HG03520 (cell line): Measurements from ENCODE around the gene EXD3.
"Not testable (repeated sequence)": the region's sequence is repeated elsewhere in the genome, so short reads cannot be mapped to it uniquely, and the experiment has no call there.

Source experiments
- ATAC-seq: cut with Tn5 transposase; IDR thresholded peaks from one replicate; pipeline ENCODE4 v1.9.1; 2021; ENCODE audit warnings: mild to moderate bottlenecking, moderate library complexity; ENCODE audit not compliant: unreplicated experiment

Gene EXD3

GRCh38 chr9:137396634-137397367 is 26.2 kb downstream of the EXD3 start:
- no peak for ATAC-seq

GRCh38 chr9:137396227-137396626 is 26.7 kb downstream of the EXD3 start:
- ATAC-seq, result no peak

GRCh38 chr9:137395666-137396010 is 27.3 kb downstream of the EXD3 start:
- no peak for ATAC-seq

- no peak for ATAC-seq
Measured at GRCh38 chr9:137394866-137395665, 27.9 kb downstream of the EXD3 start.

- ATAC-seq, result no peak
Measured at GRCh38 chr9:137393176-137394150, 29.5 kb downstream of the EXD3 start.

GRCh38 chr9:137392232-137393007 is 30.5 kb downstream of the EXD3 start:
- no peak for ATAC-seq

- ATAC-seq, result no peak
Measured at GRCh38 chr9:137391411-137391754, 31.6 kb downstream of the EXD3 start.

- ATAC-seq, result no peak
Measured at GRCh38 chr9:137390553-137391410, 32.2 kb downstream of the EXD3 start.

- ATAC-seq, result no peak
Measured at GRCh38 chr9:137389428-137389746, 33.6 kb downstream of the EXD3 start.

GRCh38 chr9:137388589-137389427 is 34.2 kb downstream of the EXD3 start:
- no peak for ATAC-seq

- no peak for ATAC-seq
Measured at GRCh38 chr9:137387891-137388560, 34.9 kb downstream of the EXD3 start.

- no peak for ATAC-seq
Measured at GRCh38 chr9:137387114-137387890, 35.7 kb downstream of the EXD3 start.

GRCh38 chr9:137386507-137387113 is 36.4 kb downstream of the EXD3 start:
- ATAC-seq, result not testable (repeated sequence)

- no peak for ATAC-seq
Measured at GRCh38 chr9:137385061-137385655, 37.8 kb downstream of the EXD3 start.

GRCh38 chr9:137383784-137384756 is 38.9 kb downstream of the EXD3 start:
- no peak for ATAC-seq
